Activated CD8-positive, alpha-beta memory T cell treated with anti-CD3 and anti-CD28 coated beads for 36 hours (primary cell): ENCODE measurements around the gene DUSP15. TPM values are rescaled to one million over a fixed set of nuclear protein-coding genes. Genes with fewer than 3 reads are reported as not detected.
"Not testable (repeated sequence)": the region's sequence is repeated elsewhere in the genome, so short reads cannot be mapped to it uniquely, and the experiment has no call there.

ENCODE experiments used
- CTCF ChIA-PET: fragments of 350-600 bp; sonication (Branson Sonifier 250); formaldehyde crosslinking; loops from one replicate; lab custom pipeline; 2021; ENCODE audit warnings: antibody characterized with exemption; lab: Charles Lee
- POLR2A ChIA-PET: fragments of 350-600 bp; sonication (Branson Sonifier 250); formaldehyde crosslinking; loops from one replicate; lab custom pipeline; 2021; ENCODE audit warnings: antibody characterized with exemption; lab: Charles Lee
- total RNA-seq, 2 experiments: library from RNA; stranded (reverse); gene quantifications; one replicate each; pipeline ENCODE4 v1.2.3, GENCODE V29; 2021

DUSP15 gene, protein sequence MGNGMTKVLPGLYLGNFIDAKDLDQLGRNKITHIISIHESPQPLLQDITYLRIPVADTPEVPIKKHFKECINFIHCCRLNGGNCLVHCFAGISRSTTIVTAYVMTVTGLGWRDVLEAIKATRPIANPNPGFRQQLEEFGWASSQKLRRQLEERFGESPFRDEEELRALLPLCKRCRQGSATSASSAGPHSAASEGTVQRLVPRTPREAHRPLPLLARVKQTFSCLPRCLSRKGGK
- not detected for total RNA-seq

DNA sequence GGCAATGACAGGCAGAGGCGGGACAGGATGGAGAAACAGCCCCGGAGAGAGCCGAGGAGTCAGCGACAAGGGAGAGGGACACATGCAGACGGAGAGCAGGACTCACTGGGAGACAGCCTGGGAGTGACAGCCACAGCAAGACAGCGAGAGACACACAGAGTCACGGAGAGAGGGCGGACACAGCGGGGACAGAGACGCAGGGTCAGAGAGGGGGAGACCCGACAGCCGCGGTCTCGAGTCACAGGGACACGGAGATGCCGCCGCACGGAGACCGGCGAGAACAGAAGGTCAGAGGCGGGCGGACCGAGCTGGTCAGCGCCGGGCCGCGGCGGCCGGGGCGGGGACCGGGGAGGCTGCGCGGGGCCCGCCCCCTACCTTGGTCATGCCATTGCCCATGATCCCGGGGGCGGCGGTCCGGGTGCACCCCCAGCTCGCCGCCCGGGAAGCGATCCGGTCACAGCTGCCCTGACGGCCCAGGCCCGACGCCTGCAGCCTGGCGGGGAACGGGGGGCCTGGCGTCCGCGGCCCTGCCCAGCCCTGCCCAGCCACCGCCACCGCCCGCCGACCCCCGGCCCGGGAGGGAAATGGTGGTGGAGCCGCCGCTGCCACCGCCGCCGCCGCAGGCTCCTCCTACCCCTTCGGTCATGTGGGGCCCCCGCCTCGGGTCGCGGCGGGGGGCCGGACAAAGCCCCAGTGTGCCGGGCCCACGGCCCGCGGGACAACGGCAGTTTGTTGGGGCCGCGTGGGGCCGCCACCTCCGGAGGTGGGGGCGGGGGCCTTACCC, at the start of gene DUSP15, which contains the start of gene TTLL9:
Gene DUSP15, minus strand, starts transcription at position 586 of the 784 bp plus-strand sequence. Its CDS starts 190 bp downstream, at position 396.
Gene TTLL9, plus strand, starts transcription at position 693 of the 784 bp plus-strand sequence. CDS start 493 bp downstream, outside the sequence.
- ChIA-PET CTCF (interaction anchor here (1.3 kb wide), 2 partner anchors 18 to 22 kb away, joined by 3 read pairs; no protein-coding TSS in a partner anchor), POLR2A (no interaction called here)

DNA sequence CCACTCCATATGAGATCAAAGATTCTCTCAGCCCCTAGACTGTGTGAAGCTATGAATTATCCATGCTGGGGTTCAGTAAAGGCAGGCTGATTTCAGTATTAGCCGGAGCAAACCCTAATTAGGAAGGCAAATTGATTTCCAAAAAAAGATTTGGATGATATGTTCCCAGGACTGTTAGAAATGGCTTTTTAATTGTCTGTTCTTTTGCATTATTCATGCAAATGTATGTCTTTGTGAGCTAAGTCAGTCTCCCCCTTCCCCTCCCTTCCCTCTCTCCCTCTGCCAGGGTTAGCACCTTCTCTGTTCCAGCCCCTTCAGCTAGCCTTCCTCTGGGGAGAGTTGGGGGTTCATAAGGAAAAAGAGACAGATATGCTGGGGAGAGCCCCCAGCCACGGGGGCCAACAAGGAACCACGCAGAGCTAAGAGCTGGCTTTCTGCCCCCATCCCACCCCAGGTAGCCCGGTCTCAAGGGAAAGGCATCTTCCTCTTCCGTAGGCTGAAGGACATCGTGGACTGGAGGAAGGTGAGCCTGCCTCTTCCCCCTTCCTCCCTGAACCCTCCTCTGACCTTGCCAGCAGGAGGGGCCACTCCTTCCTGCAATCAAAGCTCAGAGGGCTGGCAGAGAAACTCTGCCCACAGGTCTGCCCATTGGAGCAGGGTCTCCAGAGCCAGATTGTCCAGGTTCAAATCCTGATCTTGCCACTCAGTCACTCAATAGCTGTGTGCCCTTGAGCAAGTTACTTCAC, 49.3 kb upstream of the DUSP15 start:
- POLR2A ChIA-PET = interaction anchor here (0.6 kb wide), 1 partner anchor 13 kb away, joined by 3 read pairs; no protein-coding TSS in a partner anchor
- CTCF ChIA-PET = no interaction called here

DNA sequence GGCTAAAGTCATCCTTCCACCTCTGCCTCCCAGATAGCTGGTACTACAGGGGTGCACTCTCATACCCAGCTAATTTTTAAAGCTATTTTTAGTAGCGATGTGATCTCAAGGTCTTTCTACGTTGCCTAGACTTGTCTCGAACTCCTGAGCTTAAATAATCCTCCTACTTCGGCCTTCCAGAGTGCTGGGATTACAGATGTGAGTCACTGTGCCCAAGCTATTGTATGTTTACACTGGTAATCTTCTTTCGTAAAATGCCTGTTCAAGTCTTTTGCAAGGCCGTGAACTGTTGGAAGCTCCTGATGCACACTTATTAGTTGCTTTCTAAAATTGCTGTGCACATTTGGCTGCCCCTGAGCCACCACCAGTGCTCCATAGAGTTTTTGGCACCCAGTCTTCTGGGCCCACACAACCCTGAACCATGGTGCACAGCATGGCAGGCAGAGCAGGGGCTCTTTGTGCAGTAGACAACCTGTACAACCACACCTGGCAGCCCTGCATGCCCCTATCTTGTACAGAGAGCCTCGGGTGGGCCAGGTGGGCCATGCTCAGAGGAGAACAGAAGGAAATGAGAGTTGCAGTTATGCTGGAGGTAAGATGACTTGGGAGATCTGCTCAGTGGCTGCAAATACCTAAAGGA, 48.3 kb upstream of the DUSP15 start:
- ChIA-PET POLR2A (no interaction called here), CTCF (interaction anchor here (1.2 kb wide), 1 partner anchor 95 kb away, joined by 3 read pairs; no protein-coding TSS in a partner anchor)

DNA sequence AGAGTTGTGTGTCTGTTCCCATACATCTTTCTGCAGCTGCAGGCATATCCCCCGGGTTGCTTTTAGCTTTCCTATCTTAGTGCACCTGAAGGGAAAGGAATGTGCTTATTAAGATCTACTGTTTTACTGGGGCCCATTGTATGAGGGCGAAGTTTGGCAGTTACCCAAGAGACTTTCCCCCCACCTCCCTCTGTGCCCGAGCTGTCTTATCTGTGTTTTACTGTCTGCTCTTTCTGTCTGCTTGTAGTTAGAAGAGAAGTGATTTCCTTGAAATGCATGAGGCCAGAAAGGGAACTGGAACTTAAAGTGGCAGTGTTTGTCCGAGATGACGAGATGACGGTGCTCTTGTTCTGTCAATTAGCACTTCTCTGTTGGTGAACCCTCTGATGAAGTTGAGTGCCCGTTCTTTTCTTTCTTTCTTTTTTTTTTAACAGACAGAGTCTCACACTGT, 47.7 kb upstream of the DUSP15 start:
- POLR2A ChIA-PET = not testable (repeated sequence)
- CTCF ChIA-PET = interaction anchor here (1.2 kb wide), 1 partner anchor 95 kb away, joined by 3 read pairs; no protein-coding TSS in a partner anchor

DNA sequence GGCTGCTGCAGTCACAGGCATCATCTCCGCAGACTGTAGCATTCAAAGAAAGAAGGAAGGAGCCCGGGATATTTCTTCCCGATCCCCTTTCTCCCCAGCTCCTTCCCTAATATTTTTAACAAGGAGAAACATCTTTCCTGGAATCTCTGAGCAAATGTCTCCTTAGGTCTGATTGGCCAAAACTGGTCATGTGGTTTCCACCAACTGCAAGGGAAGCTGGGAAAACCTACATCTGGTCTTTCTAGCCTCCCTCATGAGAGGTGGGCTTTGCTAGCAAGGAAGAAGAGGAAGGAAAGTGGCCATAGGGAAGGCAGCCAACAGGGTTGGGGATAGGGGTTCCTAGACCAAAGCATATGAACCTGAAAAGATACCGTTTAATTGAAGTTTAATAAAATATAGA, 46.4 kb upstream of the DUSP15 start:
- POLR2A ChIA-PET = no interaction called here
- CTCF ChIA-PET = no interaction called here

DNA sequence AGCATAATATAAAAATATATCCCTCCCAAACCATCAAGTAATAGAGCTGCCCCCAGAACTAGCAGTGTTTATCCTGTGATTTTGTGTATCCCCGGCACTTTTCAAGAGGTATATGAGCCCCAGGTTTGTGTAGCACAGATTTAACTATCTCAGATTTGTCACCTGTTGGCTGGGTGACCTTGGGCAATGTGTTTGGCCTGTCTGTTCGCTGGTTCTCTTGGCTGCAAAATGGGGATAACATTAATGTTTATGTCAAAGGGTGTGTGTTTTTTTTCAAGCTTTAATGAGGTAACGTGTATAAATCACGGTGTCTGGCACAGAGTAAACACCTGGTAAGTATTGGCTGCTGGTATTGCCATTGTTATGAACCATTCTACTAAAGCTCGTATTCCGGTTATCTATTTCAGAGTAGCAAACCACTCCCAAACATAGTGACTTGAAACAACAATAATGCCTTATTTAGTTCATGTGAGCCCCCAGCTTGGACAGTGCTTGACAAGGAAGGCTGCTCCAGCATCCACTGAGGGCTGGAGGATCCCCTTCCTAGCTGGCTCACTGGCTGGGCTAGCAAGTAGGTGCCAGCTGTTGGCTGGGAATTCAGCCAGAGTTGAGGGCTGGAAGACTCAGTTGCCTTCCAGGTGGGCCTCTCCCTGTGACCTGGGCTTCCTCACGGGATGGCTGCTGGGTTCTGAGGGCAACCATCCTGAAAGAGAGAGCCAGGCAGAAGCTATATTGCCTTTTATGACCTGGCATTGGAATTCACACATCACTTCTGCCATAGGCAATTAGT, 45.4 kb upstream of the DUSP15 start:
- CTCF ChIA-PET = no interaction called here
- POLR2A ChIA-PET = no interaction called here

DNA sequence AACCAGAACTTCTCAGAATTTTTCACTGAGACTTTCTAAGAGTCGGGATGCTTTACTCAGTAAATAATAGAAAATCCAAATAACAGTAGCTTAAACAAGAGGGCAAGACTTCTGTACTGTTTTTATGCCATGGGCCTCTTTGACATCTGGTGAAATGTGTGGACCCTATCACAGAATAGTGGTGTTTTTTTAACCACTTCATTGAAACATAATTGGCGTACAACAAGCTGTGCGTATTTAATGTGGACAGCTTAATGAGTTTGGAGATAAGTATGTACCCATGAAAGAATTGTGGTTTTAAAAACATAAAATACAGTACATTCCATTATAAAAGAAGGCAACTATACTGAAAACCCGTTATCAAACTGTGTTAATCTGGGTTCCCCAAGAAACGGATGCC, 43.8 kb upstream of the DUSP15 start:
- POLR2A ChIA-PET = no interaction called here
- CTCF ChIA-PET = interaction anchor here (0.9 kb wide), 1 partner anchor 176 kb away, joined by 3 read pairs; no protein-coding TSS in a partner anchor

DNA sequence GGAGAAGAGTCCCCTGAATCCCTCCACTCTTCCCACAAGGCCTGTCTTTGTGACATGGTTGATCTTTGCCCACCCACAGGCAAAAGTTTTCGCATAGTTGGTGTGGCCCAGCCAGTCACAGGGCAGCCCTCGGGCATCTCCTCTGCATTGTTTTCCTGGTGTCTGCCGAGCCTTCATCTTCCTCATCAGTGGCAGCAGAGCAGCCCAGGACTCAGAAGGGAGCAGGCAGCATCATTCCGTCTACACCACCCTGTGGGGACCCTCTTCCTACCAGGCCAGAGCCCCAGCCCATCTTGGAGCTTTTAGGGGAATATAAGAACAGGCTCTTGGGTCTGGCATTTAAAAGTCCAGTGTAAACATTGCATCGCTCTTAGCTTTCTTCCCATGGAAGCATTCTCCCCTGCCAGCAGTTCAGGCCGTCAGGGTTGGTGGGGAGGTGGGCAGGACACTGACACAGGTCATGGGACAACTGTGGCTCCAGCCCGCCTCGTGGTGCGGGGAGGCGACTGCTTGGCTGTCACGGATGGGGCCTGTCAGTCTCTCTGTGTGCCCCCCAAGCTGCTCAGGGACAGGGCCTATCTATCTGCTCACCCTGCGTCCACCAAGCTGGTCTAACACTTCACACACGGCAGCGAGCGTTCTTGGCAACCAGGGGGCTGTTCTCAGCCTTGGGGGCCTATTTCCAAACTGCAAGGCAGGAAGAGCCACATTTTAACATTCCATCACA, 43.3 kb upstream of the DUSP15 start:
- POLR2A ChIA-PET = no interaction called here
- CTCF ChIA-PET = interaction anchor here (0.9 kb wide), 1 partner anchor 177 kb away, joined by 3 read pairs; no protein-coding TSS in a partner anchor

DNA sequence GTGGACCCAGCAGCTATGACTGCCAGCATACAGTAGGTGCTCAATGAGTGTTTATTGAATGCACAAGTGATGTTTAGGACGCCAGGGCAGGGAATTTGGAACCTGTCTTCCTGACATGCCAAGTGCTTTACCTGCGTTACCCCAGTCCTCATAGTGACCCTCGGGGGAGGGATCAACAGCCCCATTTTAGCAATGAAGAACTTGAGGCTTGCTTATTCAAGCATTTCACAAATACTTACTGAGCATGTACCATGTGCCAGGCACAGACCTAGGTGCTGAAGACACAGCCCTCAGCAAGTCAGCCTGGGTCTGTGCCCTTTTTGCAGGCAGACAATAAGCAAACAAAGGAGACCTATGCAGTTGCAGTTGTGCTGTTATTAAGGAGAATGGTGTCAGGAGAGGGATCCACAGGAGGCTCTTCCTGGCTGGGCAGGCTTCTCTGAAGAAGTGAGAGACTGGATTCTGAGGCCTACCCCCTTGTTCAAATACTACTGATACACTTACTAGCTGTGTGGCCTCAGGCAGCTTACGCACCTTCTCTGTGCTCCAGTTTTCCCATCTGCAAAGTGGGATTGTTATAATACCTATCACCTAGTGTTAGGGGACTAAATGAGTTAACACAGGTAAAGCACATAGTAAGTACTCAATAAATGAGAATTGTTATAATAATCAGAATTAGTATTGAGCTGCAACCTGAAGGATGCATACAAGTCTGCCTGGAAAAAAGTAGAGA, 39.9 kb upstream of the DUSP15 start:
- CTCF ChIA-PET = interaction anchor here (1.8 kb wide), 1 partner anchor 57 kb away, joined by 4 read pairs; no protein-coding TSS in a partner anchor
- POLR2A ChIA-PET = no interaction called here

DNA sequence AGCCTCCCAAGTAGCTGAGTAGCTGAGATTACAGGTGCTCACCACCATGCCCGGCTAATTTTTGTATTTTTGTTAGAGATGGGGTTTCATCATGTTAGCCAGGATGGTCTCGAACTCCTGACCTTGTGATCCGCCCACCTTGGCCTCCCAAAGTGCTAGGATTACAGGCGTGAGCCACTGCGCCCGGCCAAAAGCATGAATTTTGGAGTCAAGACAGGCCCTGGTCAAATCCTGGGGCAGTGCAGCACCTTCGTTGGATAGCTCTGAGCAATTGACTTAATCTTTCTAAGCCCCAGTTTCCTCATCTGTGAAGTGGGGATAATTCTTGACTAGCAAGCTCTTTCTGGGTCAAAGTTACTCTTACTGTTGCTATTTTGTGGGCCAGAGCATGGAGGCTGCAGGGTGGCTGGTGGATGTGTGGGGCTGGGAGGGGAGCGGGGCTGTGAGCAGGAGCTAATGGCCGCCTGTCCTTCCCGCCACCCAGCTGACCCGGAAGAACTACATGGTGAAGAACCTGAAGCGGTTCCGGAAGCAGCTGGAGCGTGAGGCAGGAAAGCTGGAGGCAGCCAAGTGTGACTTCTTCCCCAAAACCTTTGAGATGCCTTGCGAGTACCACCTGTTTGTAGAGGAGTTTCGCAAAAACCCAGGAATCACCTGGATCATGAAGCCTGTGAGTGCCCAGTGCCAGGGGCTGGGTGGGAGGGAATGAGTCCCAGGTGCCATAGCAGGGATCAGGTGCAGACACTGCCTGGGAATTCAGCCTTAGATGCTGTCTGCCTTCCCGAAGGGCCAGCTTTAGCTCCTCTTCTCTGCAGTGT, 39.1 kb upstream of the DUSP15 start:
- POLR2A ChIA-PET = no interaction called here
- CTCF ChIA-PET = interaction anchor here (1.8 kb wide), 1 partner anchor 56 kb away, joined by 4 read pairs; no protein-coding TSS in a partner anchor

DNA sequence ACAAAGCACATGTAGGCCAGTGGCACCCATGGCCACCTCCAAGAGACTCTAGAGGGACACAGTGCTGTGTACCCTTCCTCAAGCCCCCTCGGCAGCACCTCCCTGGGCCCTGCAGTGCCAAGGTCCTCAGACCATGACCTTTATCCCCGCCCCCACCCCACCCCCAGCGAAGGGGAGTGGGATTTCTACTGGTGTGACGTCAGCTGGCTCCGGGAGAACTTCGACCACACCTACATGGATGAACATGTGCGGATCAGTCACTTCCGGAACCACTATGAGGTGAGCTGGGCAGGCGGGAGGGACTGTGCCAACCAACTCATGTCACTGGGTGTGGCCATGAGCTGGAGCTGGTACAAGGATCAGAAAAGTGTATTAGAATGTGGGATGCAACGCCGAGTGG, 38.1 kb upstream of the DUSP15 start:
- POLR2A ChIA-PET = no interaction called here

DNA sequence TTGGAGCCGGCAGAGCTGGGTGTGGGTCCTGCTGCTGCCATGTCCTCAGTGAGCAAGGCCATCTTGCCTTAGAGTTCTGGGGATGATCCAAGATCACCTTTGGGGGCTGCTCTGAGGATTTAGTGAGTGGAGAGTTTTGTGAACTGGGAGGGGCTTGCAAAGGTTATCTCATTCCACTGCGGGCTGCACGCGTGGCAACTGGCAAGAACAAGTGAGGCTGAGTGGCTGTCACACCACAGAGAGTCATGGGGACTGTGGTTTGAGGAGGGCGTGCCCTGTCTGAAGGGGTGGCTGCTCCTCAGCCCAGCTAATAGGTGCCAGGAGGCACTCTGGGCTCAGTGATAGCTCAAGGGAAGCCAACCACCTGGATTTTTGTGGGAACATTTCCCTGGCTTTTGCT, 37.7 kb upstream of the DUSP15 start:
- POLR2A ChIA-PET = no interaction called here

More for the DNA sequence above, 38.1 kb upstream of the DUSP15 start:
- CTCF ChIA-PET = interaction anchor here (0.6 kb wide), 1 partner anchor 1190 kb away, joined by 3 read pairs; no protein-coding TSS in a partner anchor

DNA sequence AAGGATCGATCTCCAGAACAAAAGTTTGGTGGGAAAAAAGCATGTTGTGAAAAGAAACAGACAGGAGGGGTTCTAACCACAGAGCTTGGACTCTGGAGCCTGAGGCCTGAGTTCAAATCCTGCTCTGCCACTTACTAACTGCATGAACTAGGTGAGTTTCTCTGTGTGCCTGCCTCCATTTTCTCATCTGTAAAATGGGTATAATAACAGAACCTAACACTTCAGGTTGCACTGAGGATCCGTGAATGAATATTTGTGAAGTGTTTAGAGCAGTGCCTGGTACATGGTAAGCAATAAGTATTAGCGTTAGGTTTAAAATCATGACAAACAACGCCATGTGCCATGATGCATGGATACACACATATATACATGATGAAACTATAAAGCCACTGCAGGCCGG, 36.7 kb upstream of the DUSP15 start:
- ChIA-PET CTCF (no interaction called here), POLR2A (no interaction called here)

More for the DNA sequence above, 37.7 kb upstream of the DUSP15 start:
- CTCF ChIA-PET = interaction anchor here (0.6 kb wide), 1 partner anchor 1190 kb away, joined by 3 read pairs; no protein-coding TSS in a partner anchor

DNA sequence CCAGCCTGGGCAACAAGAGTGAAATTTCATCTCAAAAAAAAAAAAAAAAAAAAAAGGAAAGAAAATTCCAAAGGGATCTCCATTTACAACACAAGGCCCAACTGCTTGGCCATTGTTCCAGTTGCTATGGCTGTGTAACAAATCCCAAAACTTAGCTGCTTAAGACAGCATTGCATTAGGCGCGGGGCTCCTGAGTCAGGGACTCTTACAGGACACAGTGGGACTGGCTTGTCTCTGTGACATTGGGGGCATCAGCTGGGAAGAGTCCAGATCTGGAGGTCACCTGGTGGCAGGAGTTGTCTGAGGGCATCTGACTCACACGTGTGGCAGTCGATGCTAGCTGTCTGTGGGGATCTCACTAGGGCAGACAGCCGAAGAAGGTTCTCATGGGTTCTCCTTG, 35.7 kb upstream of the DUSP15 start:
- CTCF ChIA-PET = interaction anchor here (0.6 kb wide), 1 partner anchor 60 kb away, joined by 4 read pairs; no protein-coding TSS in a partner anchor

DNA sequence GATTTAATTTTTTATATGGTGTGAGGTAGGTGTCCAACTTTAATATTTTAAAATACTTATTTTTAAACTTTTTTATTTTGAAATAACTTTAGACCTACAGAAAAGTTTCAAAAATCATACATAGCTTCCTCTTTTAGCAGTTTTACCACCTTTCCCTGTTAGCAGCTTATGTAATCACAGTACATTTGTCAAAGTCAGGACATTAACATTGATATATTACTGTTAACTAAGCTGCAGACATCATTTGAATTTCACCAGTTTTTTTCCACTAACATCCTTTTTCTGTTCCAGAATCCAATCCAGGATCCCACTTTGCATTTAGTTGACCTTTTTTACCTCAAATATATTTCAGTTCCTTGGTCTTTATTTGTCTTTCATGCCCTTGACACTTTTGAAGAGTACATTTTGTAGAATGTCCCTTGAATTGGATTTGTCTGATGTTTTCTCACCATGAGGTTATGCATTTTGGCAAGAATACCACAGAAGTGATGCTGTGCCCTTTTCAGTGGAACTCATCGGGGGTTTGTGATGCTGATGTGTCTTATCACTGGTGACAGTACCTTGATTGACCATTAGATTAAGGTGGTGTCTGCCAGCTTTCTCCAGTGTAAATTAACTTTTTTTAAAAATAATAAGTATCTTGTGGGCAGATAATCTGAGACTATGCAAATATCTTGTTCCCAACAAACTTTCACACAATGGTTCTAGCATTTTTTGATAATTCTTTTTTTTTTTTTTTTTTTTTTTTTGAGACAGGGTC, 33.5 kb upstream of the DUSP15 start:
- CTCF ChIA-PET = no interaction called here

More for the DNA sequence above, 35.7 kb upstream of the DUSP15 start:
- POLR2A ChIA-PET = interaction anchor here (0.7 kb wide), 2 partner anchors 345 to 379 kb away, joined by 5 to 7 read pairs; no protein-coding TSS in a partner anchor

More for the DNA sequence above, 33.5 kb upstream of the DUSP15 start:
- POLR2A ChIA-PET = no interaction called here
